ENCODE results near the gene GNAS. TPM values are rescaled to one million over a fixed set of nuclear protein-coding genes. Genes with fewer than 3 reads are reported as not detected.
A peak's percentile ranks its signal among the peaks of the same experiment; 100 is the strongest.

GNAS gene
- total and polyA plus RNA-seq, 9 of the 15 experiments (the other 6 are each of a cell fraction or from before 2014, with no cell fraction given) = 128 to 648 (median 266) TPM

GRCh38 chr20:58896820-58897219 lies 44.3 kb downstream of the GNAS start:
- no peaks in the 10 kb centered on the region; the same call in 1 of the 2 replicates for H4K20me1 ChIP-seq (replicated peaks; ENCODE audit: control insufficient read depth, insufficient read depth, low read length)
- H3K4me3 ChIP-seq = no peak overlapping the region
- 94% methylated on average over 3 of the region's 3 CpGs for WGBS (ENCODE audit: insufficient coverage, low coverage, missing lambda C conversion rate)
- H2AFZ ChIP-seq (ENCODE audit: low read depth, low read length) = no peak overlapping the region
- DNase-seq (ENCODE audit: extremely low read depth in 1 of 4, low spot score in 3 of 4) = no peak
- in situ Hi-C loops (cut with MboI) = no loop called here
- no peak for ATAC-seq
- ChIA-PET CTCF (ENCODE audit: low intra/inter-chr PET ratio) (no interaction called here), POLR2A (interaction anchor here (0.9 to 1.6 kb wide), 4 partner anchors 10 to 311 kb away, joined by 3 to 5 read pairs (median 4); no protein-coding TSS in a partner anchor)
- no peaks in the 10 kb centered on the region for H3K9me3 ChIP-seq (replicated peaks; ENCODE audit: control insufficient read depth, insufficient read depth, low read depth, low read length)
- H3K4me1 ChIP-seq (replicated peaks in 1 of 2; ENCODE audit: control insufficient read depth in 2 of 2, insufficient read depth in 2 of 2, low read length in 2 of 2) = peaks cover 3 to 13% of the 10 kb centered on the region in 2 experiments; a peak in 4 of 5 replicates
- intact Hi-C loops (cut with micrococcal nuclease) = no loop called here
- no peak for TF ChIP-seq BDP1 (IDR thresholded peaks at IDR 0.05; ENCODE audit: insufficient read depth, insufficient read length)
- peak; percentile 27; the same call in 1 of the 2 replicates for TF ChIP-seq ATF3 (IDR thresholded peaks at IDR 0.05)
- no peak for TF ChIP-seq ATF3 (CRISPR knock-in tag; conservative IDR thresholded peaks at IDR 0.05)
- no peak for FAIRE-seq
- H3K27me3 ChIP-seq (ENCODE audit: control insufficient read depth in 2 of 2, insufficient read depth in 2 of 2, low read length in 2 of 2) = no peaks in the 10 kb centered on the region
- no TSS peak for BruUV-seq (replicated peaks)
- peaks cover 98% of the 10 kb centered on the region for H3K79me2 ChIP-seq (ENCODE audit: control insufficient read depth, insufficient read depth, low read length)
- no peaks in the 10 kb centered on the region for H3K9me1 ChIP-seq (ENCODE audit: control insufficient read depth, insufficient read depth, low read length)
- H3K27ac ChIP-seq (ENCODE audit: extremely low read depth, low read depth, low read length) = no peak overlapping the region
- H3K9ac ChIP-seq (ENCODE audit: insufficient read depth in 1 of 2, low read depth in 2 of 2, low read length in 2 of 2) = no peak overlapping the region
- no peak overlapping the region for H3K4me2 ChIP-seq (ENCODE audit: insufficient read depth, low read length)
- peaks cover 72% of the 10 kb centered on the region for H3K36me3 ChIP-seq (ENCODE audit: control insufficient read depth, insufficient read depth, low read length)

DNA sequence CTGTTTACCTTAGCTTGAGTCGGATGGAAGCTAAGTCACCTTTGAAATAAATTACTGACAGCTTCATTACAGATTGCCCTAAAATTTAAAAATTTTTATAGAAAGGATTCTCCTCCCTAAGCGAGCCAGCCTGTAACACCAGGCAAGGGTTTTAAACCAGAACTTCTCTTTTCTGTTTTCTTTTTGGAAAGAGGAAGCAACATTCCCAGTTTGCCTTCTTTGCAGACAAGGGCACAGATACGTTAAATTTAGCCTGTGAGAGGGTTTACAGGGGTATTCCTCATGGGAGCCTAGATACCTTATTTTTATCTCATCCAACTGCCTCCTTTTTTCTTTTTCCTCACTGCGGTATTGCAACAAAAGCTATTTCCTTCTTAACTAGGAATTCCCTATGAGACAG lies 45.0 kb downstream of the GNAS start:
- Histone ChIP-seq H3K27ac (ENCODE audit: extremely low read depth, low read depth, low read length) (no peak overlapping the region), H3K79me2 (ENCODE audit: control insufficient read depth, insufficient read depth, low read length) (peaks cover 99% of the 10 kb centered on the region), H3K27me3 (ENCODE audit: control insufficient read depth in 2 of 2, insufficient read depth in 2 of 2, low read length in 2 of 2) (no peaks in the 10 kb centered on the region), H3K9me1 (ENCODE audit: control insufficient read depth, insufficient read depth, low read length) (no peaks in the 10 kb centered on the region), H3K4me2 (ENCODE audit: insufficient read depth, low read length) (no peak overlapping the region), H3K4me3 (no peak overlapping the region), H3K36me3 (ENCODE audit: control insufficient read depth, insufficient read depth, low read length) (peaks cover 78% of the 10 kb centered on the region), H2AFZ (ENCODE audit: low read depth, low read length) (no peak overlapping the region), H3K9me3 (replicated peaks; ENCODE audit: control insufficient read depth, insufficient read depth, low read depth, low read length) (no peaks in the 10 kb centered on the region), H3K4me1 (replicated peaks in 1 of 2; ENCODE audit: control insufficient read depth in 2 of 2, insufficient read depth in 2 of 2, low read length in 2 of 2) (peaks cover 3 to 13% of the 10 kb centered on the region in 2 experiments; a peak in 4 of 5 replicates), H4K20me1 (replicated peaks; ENCODE audit: control insufficient read depth, insufficient read depth, low read length) (no peaks in the 10 kb centered on the region; the same call in 1 of the 2 replicates), H3K9ac (ENCODE audit: insufficient read depth in 1 of 2, low read depth in 2 of 2, low read length in 2 of 2) (no peak overlapping the region)
- intact Hi-C loops (cut with micrococcal nuclease) (no loop called here), in situ Hi-C loops (cut with MboI) (no loop called here)
- ATAC-seq = no peak
- 86% methylated on average over 4 of the region's 4 CpGs for WGBS (ENCODE audit: insufficient coverage, low coverage, missing lambda C conversion rate)
- BruUV-seq (replicated peaks) = no TSS peak
- no peak for DNase-seq (ENCODE audit: extremely low read depth in 1 of 4, low spot score in 3 of 4)
- ChIA-PET POLR2A (interaction anchor here (0.6 to 1.6 kb wide), 6 partner anchors 10 to 490 kb away, joined by 3 to 5 read pairs (median 4); partner anchors contain the start of gene TUBB1), CTCF (ENCODE audit: low intra/inter-chr PET ratio) (no interaction called here)
- no peak for FAIRE-seq
- TF ChIP-seq L3MBTL2 (IDR thresholded peaks at IDR 0.05) (no peak), ZNF717 (CRISPR knock-in tag; IDR thresholded peaks at IDR 0.05) (no peak), ZBTB11 (CRISPR knock-in tag; IDR thresholded peaks at IDR 0.05) (no peak), ZNF23 (CRISPR knock-in tag; IDR thresholded peaks at IDR 0.05) (no peak), WHSC1 (IDR thresholded peaks at IDR 0.05; ENCODE audit: low read length) (no peak)
- TF ChIP-seq, protein P1, sequence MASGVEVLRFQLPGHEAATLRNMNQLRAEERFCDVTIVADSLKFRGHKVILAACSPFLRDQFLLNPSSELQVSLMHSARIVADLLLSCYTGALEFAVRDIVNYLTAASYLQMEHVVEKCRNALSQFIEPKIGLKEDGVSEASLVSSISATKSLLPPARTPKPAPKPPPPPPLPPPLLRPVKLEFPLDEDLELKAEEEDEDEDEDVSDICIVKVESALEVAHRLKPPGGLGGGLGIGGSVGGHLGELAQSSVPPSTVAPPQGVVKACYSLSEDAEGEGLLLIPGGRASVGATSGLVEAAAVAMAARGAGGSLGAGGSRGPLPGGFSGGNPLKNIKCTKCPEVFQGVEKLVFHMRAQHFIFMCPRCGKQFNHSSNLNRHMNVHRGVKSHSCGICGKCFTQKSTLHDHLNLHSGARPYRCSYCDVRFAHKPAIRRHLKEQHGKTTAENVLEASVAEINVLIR (CRISPR knock-in tag; IDR thresholded peaks at IDR 0.05) = no peak
